Spleen (tissue), 7 donors: ENCODE results near the gene KDR.

Experiments
- POLR2A ChIP-seq, 3 donors: fragments of 450-650 bp; IDR thresholded peaks; one replicate each; pipeline ENCODE4 v1.5.1; 2017; ENCODE audit warnings: antibody characterized with exemption in 3 of 3, mild to moderate bottlenecking in 1 of 3
- TF ChIP-seq, protein P1 (sequence below), 11 experiments: fragments of 200-600 bp in 7 of 11; fragments of 450-650 bp in 4 of 11; sonication (generic) in 4 of 11; IDR thresholded peaks in 8 of 11; conservative IDR thresholded peaks in 3 of 11; 1 replicate in 7 of 11; 2 replicates in 4 of 11; pipeline versions ENCODE4 v1.4.0 to v1.8.0; 2016 to 2021; ENCODE audit warnings: antibody characterized with exemption in 11 of 11, inconsistent platforms in 4 of 11, mild to moderate bottlenecking in 1 of 11
- donor health status: DM: no; HTN: no; CAD: no; lungs with moderate emphysema.
- donor health status: DM: no; HTN: no; CAD: no.
- donor health status: DM: no; HTN: no; CAD: no.

DNA sequence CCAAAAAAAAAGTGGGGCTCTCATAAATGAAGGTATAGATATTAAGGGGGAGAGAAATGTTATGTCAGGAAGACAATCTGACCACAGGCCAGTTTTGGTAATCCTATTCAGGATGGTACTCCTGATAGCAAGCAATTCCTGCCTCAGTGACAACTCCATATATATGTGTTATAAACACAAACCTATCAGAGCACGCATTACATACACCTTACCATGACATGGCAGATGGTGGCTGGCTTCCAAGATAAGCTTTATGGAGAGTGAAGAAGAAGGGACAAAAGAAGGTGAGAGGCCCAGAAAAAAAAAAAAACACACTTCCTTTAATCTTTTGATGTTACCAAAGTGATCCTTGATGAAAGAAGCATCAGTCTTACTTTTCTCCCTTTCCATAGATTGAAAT is 29.5 kb upstream of the KDR start:
- TF ChIP-seq, protein P1, sequence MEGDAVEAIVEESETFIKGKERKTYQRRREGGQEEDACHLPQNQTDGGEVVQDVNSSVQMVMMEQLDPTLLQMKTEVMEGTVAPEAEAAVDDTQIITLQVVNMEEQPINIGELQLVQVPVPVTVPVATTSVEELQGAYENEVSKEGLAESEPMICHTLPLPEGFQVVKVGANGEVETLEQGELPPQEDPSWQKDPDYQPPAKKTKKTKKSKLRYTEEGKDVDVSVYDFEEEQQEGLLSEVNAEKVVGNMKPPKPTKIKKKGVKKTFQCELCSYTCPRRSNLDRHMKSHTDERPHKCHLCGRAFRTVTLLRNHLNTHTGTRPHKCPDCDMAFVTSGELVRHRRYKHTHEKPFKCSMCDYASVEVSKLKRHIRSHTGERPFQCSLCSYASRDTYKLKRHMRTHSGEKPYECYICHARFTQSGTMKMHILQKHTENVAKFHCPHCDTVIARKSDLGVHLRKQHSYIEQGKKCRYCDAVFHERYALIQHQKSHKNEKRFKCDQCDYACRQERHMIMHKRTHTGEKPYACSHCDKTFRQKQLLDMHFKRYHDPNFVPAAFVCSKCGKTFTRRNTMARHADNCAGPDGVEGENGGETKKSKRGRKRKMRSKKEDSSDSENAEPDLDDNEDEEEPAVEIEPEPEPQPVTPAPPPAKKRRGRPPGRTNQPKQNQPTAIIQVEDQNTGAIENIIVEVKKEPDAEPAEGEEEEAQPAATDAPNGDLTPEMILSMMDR (IDR thresholded peaks at IDR 0.05 in 8 of 11, conservative IDR thresholded peaks at IDR 0.05 in 3 of 11), result no peak
- no peak for TF ChIP-seq POLR2A (IDR thresholded peaks at IDR 0.05)
